ENCODE results near the gene ATAD2B. TPM values are rescaled to one million over a fixed set of nuclear protein-coding genes. Genes with fewer than 3 reads are reported as not detected.

Gene ATAD2B
- total RNA-seq, 8 experiments from 2014 or later = 10.8 to 27.0 (median 20.3) TPM

DNA sequence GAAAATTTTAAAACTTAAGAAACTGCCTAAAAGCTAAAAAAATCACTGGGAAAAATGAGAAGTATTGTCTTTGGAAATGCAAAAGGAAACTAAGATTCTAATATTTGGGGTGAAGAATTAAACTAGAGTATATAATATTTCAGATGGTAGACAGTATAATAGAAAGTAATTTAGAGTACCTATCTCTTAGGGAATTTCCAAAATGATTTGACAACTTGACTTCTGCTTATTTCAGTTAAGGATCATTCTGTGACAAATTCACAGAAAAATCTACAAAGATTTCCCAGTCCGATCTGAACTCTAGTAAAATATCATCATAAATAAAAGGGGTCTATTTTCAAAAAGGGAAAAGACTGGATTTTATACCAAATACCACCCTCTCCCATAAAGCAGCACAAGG lies 99.6 kb downstream of the ATAD2B start:
- in situ Hi-C loops (cut with MboI; ENCODE audit: low pct_unique_long_range_greater_than_20kb in 2 of 9, low sequenced_read_pairs in 9 of 9, unreplicated experiment in 9 of 9) = loop anchor here in 1 of 9 experiments (10.0 kb wide), 1 partner anchor 248 kb away; the partner anchor contains the start of gene SF3B6

DNA sequence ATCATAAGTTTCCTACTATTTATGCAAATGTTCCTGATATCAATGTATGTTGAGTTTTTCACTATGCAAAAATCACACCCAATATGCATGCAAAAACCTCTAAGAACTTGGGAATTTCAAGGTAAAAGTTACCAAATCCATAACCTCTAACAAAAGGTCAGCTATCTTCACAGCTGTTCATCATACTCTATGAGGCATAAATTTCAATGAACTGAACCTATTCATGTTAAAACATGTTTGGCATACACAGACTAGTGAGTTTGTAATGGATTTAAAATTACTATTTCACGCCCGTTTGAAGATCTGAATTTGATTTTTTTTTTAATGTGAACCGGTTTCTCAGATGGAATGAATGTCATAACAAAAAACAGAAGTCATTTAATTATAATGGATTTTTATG lies 100.2 kb downstream of the ATAD2B start:
- in situ Hi-C loops (cut with MboI; ENCODE audit: low pct_unique_long_range_greater_than_20kb in 2 of 9, low sequenced_read_pairs in 9 of 9, unreplicated experiment in 9 of 9) = loop anchor here in 1 of 9 experiments (10.0 kb wide), 1 partner anchor 248 kb away; the partner anchor contains the start of gene SF3B6
- H3K27ac ChIP-seq = no peak overlapping the region
- 3 to 100% (median 83%) methylated on average over 1 to 3 of the region's 3 CpGs for whole genome bisulfite sequencing, 10 experiments
- peak in 2 of 8 experiments; percentile 39 to 61 for ATAC-seq (replicated peaks in 6 of 8)
- no peaks in the 10 kb centered on the region for H3K4me1 ChIP-seq (replicated peaks in 1 of 2)
- H3K4me3 ChIP-seq = no peak overlapping the region

More for the DNA sequence above, 99.6 kb downstream of the ATAD2B start:
- ATAC-seq (replicated peaks in 6 of 8) = no peak
- Histone ChIP-seq H3K4me1 (replicated peaks in 1 of 2) (no peaks in the 10 kb centered on the region), H3K4me3 (no peak overlapping the region), H3K27ac (no peak overlapping the region)
- 33 to 100% (median 96%) methylated on average over 1 of the region's 1 CpG; no CpG with 5 or more reads in 2 of the 10 experiments for WGBS, 10 experiments

DNA sequence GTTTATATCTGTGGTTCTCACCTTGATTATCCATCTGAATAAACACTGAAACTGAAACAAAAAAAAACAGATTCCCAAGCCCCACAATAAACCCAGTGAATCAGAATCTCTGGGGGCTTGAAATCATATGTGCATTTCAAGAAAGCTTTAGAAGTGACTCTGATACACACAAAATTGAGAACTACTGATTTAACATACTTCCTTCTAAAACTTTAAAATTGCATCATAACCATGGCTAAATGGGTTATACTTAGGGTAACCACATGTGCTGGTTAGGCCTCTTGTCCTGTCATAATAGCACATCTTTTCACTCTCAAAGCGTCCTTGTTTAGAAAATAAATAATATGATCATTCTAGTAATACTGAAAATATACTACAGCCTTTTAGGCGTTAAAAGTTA lies 100.9 kb downstream of the ATAD2B start:
- no peak for ATAC-seq (replicated peaks in 6 of 8)
- no peak overlapping the region for H3K4me3 ChIP-seq
- H3K4me1 ChIP-seq (replicated peaks in 1 of 2) = no peaks in the 10 kb centered on the region
- whole genome bisulfite sequencing, 10 experiments = 74 to 100% (median 94%) methylated on average over 1 to 2 of the region's 2 CpGs; no CpG with 5 or more reads in 3 of the 10 experiments
- in situ Hi-C loops (cut with MboI; ENCODE audit: low pct_unique_long_range_greater_than_20kb in 2 of 9, low sequenced_read_pairs in 9 of 9, unreplicated experiment in 9 of 9) = loop anchor here in 1 of 9 experiments (10.0 kb wide), 1 partner anchor 249 kb away; the partner anchor contains the start of gene SF3B6
- no peak overlapping the region for H3K27ac ChIP-seq

DNA sequence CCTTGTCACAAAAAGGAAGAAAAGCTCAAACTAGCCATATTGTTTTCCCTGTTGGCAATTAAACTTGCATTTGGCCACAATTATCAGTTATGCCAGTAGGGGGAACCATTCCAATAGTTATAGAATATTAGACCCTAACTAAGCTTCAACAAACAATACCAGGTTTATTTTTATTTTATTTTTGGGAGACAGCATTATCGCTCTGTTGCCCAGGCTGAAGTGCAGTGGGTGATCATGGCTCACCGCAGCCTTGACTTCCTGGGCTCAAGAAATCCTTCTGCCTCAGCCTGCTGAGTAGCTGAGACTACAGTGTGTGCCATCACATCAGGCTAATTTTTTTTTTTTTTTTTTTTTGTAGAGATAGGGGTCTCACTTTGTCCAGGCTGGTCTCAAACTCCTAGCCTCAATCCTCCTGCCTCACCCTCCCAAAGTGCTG lies 102.1 kb downstream of the ATAD2B start:
- peak in 6 of 8 experiments; percentile 32 to 77 (median 46) for ATAC-seq (replicated peaks in 6 of 8)

DNA sequence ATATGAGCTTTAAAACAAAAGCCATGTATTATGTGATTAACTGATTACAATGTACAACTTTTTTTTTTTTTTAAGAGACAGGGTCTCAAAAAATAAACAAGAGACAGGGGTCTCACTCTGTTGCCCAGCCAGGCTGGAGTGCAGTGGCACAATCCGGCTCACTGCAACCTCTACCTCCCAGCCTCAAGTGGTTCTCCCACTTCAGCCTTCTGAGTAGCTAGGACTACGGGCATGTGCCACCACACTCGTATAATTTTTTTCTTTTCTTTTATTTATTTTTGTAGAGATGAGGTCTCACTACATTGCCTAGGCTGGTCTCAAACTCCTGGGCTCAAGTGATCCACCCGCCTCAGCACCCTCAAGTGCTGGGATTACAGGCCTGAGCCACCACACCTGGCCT lies 103.1 kb downstream of the ATAD2B start:
- in situ Hi-C loops (cut with MboI; ENCODE audit: low pct_unique_long_range_greater_than_20kb in 2 of 9, low sequenced_read_pairs in 9 of 9, unreplicated experiment in 9 of 9) = loop anchor here in 1 of 9 experiments (10.0 kb wide), 1 partner anchor 251 kb away; the partner anchor contains the start of gene SF3B6
- Histone ChIP-seq H3K4me3 (no peak overlapping the region), H3K4me1 (replicated peaks in 1 of 2) (no peaks in the 10 kb centered on the region), H3K27ac (no peak overlapping the region)
- 40 to 68% (median 60%) methylated on average over 2 to 4 of the region's 4 CpGs; no CpG with 5 or more reads in 4 of the 10 experiments for WGBS, 10 experiments
- no peak for ATAC-seq (replicated peaks in 6 of 8)

More for the DNA sequence above, 102.1 kb downstream of the ATAD2B start:
- in situ Hi-C loops (cut with MboI; ENCODE audit: low pct_unique_long_range_greater_than_20kb in 2 of 9, low sequenced_read_pairs in 9 of 9, unreplicated experiment in 9 of 9) = loop anchor here in 1 of 9 experiments (10.0 kb wide), 1 partner anchor 250 kb away; the partner anchor contains the start of gene SF3B6
- Histone ChIP-seq H3K4me1 (replicated peaks in 1 of 2) (no peaks in the 10 kb centered on the region), H3K4me3 (no peak overlapping the region), H3K27ac (no peak overlapping the region)
- WGBS, 10 experiments = 0 to 100% (median 43%) methylated on average over 1 to 2 of the region's 2 CpGs; no CpG with 5 or more reads in 3 of the 10 experiments

DNA sequence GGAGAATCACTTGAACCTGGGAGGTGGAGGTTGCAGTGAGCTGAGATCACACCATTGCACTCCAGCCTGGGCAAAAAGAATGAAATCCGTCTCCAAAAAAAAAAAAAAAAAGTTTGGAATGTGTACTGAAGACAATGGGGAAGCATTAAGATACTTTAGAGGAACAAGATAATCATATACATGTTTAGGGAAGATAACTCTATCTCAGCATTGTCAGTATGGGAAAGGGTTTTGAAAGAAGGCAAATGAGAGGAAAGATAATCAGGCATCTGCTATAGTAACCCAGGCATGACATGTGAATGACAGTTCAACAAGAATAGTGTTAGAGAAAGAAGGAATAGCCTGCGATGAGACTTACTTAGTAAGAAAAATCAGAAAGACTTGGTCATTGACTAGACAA lies 112.0 kb downstream of the ATAD2B start:
- WGBS, 10 experiments = 64 to 100% (median 90%) methylated on average over 1 to 2 of the region's 2 CpGs; no CpG with 5 or more reads in 2 of the 10 experiments
- Histone ChIP-seq H3K4me1 (replicated peaks in 1 of 2) (no peaks in the 10 kb centered on the region), H3K4me3 (no peak overlapping the region)

GRCh38 chr2:23813438-23813837 lies 113.5 kb downstream of the ATAD2B start:
- Histone ChIP-seq H3K4me3 (no peak overlapping the region), H3K4me1 (replicated peaks in 1 of 2) (no peaks in the 10 kb centered on the region), H3K27ac (no peak overlapping the region)
- 77 to 100% (median 92%) methylated on average over 1 to 2 of the region's 2 CpGs; no CpG with 5 or more reads in 1 of the 10 experiments for whole genome bisulfite sequencing, 10 experiments
- in situ Hi-C loops (cut with MboI; ENCODE audit: low pct_unique_long_range_greater_than_20kb in 2 of 9, low sequenced_read_pairs in 9 of 9, unreplicated experiment in 9 of 9) = no loop called here
- no peak for ATAC-seq (replicated peaks in 6 of 8)

More for the DNA sequence above, 112.0 kb downstream of the ATAD2B start:
- ATAC-seq (replicated peaks in 6 of 8) = no peak
- H3K27ac ChIP-seq = no peak overlapping the region
- in situ Hi-C loops (cut with MboI; ENCODE audit: low pct_unique_long_range_greater_than_20kb in 2 of 9, low sequenced_read_pairs in 9 of 9, unreplicated experiment in 9 of 9) = no loop called here

DNA sequence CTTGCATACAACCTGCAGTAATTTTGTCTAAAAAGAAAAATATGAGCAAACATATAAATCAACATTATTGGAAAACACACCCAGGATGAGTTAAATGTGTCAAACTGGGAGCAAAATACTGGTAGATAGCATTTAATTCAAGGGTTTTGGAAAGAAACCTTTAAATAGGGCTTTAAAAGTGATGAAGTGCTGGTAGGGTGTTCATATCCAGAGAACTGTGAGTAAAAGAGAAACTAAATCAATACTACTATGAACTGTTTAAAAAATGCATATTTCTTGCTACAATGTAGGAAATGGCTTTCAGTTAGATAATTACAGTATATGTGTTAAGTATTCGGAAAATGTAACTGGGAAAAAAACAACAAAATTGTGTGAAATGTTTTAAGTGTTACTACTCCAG lies 117.8 kb downstream of the ATAD2B start:
- WGBS, 10 experiments = 80 to 100% (median 100%) methylated on average over 1 of the region's 1 CpG; no CpG with 5 or more reads in 3 of the 10 experiments
- H3K4me1 ChIP-seq (replicated peaks in 1 of 2) = no peaks in the 10 kb centered on the region
- H3K27ac ChIP-seq = no peak overlapping the region
- ATAC-seq (replicated peaks in 6 of 8) = no peak
- in situ Hi-C loops (cut with MboI; ENCODE audit: low pct_unique_long_range_greater_than_20kb in 2 of 9, low sequenced_read_pairs in 9 of 9, unreplicated experiment in 9 of 9) = no loop called here
- H3K4me3 ChIP-seq = no peak overlapping the region

- 63 to 100% (median 100%) methylated on average over 1 of the region's 1 CpG; no CpG with 5 or more reads in 3 of the 10 experiments for WGBS, 10 experiments
- Histone ChIP-seq H3K4me3 (no peak overlapping the region), H3K27ac (no peak overlapping the region), H3K4me1 (replicated peaks in 1 of 2) (peaks cover 0 to 5% of the 10 kb centered on the region in 2 donors)
- in situ Hi-C loops (cut with MboI; ENCODE audit: low pct_unique_long_range_greater_than_20kb in 2 of 9, low sequenced_read_pairs in 9 of 9, unreplicated experiment in 9 of 9) = no loop called here
- ATAC-seq (replicated peaks in 6 of 8) = peak in 2 of 8 experiments; percentile 71 to 81
Observed at GRCh38 chr2:23806665-23807249, 120.2 kb downstream of the ATAD2B start.

DNA sequence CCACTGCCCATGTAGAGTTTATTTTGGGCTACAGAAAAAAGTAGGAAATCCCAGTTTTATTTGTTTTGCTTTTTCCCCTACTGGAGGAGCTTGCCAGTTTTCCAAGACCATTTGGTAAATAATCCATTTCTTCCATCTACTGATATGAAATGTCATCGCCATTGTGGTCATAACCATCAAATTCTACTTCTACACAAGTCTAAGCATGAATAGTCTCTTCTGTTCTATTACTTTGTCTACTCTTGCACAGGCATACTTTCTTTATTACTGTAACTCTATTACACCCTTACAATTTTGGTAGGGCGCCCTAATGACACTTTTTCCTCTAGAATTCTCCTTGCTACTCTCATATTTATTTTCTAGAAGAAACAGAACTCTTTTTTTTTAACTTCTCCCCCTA lies 120.7 kb downstream of the ATAD2B start:
- Histone ChIP-seq H3K27ac (no peak overlapping the region), H3K4me1 (replicated peaks in 1 of 2) (peaks cover 0 to 5% of the 10 kb centered on the region in 2 donors), H3K4me3 (no peak overlapping the region)
- ATAC-seq (replicated peaks in 6 of 8) = no peak
- in situ Hi-C loops (cut with MboI; ENCODE audit: low pct_unique_long_range_greater_than_20kb in 2 of 9, low sequenced_read_pairs in 9 of 9, unreplicated experiment in 9 of 9) = no loop called here
- 45 to 100% (median 100%) methylated on average over 1 to 2 of the region's 2 CpGs; no CpG with 5 or more reads in 2 of the 10 experiments for WGBS, 10 experiments

DNA sequence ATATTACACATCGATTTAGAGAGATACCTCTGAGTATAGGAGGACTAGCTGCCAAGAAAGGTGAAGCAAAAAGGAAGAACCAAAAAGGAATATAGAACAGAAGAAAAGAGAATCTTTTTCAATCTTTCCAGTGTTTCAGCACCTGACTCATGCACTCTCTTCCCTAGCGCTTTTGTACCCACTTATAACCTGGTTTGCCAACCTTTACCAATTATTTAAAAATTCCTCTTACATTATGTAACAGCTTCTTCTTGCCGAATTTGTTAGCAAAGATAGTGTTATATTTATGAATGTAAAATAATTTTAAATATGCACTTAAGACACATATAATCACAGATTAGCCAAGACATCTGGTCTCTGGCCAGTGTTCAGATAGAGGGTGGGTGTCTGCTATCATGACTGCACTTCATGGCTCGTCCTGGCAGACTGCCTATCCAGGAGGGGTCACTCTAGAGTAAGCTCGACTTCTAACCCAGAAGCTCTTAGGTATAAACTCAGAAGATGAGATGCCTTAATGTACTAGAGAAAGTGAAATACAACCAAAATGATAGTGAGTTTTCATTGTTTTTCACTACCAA lies 122.9 kb downstream of the ATAD2B start:
- ATAC-seq (replicated peaks in 6 of 8) = peak in 3 of 8 experiments; percentile 53 to 78 (median 57)
- in situ Hi-C loops (cut with MboI; ENCODE audit: low pct_unique_long_range_greater_than_20kb in 2 of 9, low sequenced_read_pairs in 9 of 9, unreplicated experiment in 9 of 9) = no loop called here
- 24 to 100% (median 74%) methylated on average over 1 to 5 of the region's 5 CpGs for WGBS, 10 experiments
- Histone ChIP-seq H3K4me3 (no peak overlapping the region), H3K4me1 (replicated peaks in 1 of 2) (peaks cover 0 to 5% of the 10 kb centered on the region in 2 donors), H3K27ac (no peak overlapping the region)

DNA sequence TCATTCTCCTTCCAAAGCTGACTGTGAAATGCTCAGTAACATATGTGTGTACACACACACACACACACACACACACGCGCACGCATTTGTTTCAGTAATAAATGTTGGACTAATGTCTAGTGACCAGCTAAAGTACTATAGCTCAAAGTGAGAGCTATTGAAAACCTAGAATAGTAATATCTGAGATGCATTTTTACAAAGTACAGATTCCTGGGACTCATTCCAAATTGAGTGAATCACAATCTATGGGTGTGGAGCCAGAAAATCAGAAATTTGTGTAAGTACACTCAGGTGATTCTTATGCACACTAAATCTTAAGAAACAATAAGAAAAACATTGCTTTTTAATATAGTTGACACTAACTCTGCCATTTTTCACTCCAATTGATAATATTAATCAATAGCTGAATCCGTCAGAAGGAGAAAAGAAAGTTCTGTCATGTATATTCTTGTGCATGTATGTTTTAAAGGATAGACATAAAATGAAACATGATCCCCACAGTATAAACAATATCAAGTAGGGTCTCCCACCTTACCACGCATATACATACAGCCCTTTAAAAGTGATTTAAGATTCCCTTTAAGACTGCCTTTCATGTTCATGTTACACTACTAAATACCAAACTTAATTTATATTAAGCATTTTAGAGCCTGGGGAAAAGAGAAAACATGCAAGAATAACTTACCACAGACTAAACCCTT lies 123.5 kb downstream of the ATAD2B start:
- Histone ChIP-seq H3K4me3 (no peak overlapping the region), H3K4me1 (replicated peaks in 1 of 2) (peaks cover 0 to 5% of the 10 kb centered on the region in 2 donors), H3K27ac (no peak overlapping the region)
- 60 to 100% (median 98%) methylated on average over 1 to 5 of the region's 5 CpGs for WGBS, 10 experiments
- ATAC-seq (replicated peaks in 6 of 8) = peak in 4 of 8 experiments; percentile 36 to 68 (median 58)
- in situ Hi-C loops (cut with MboI; ENCODE audit: low pct_unique_long_range_greater_than_20kb in 2 of 9, low sequenced_read_pairs in 9 of 9, unreplicated experiment in 9 of 9) = no loop called here

- H3K4me1 ChIP-seq (replicated peaks in 1 of 2) = peaks cover 0 to 5% of the 10 kb centered on the region in 2 donors
- no peak for ATAC-seq (replicated peaks in 6 of 8)
- no peak overlapping the region for H3K27ac ChIP-seq
- in situ Hi-C loops (cut with MboI; ENCODE audit: low pct_unique_long_range_greater_than_20kb in 2 of 9, low sequenced_read_pairs in 9 of 9, unreplicated experiment in 9 of 9) = no loop called here
- H3K4me3 ChIP-seq = no peak overlapping the region
- 0 to 100% (median 72%) methylated on average over 1 of the region's 1 CpG; no CpG with 5 or more reads in 2 of the 10 experiments for WGBS, 10 experiments
Observed at GRCh38 chr2:23801396-23801795, 125.5 kb downstream of the ATAD2B start.
